SKM-1 treated with dmso at 0.1 percent for 144 hours (cell line): ENCODE results near the gene NDUFAF8.

Experiments
- DNase-seq: peaks from one replicate; lab custom pipeline; 2025; ENCODE audit not compliant: unreplicated experiment; lab: John Stamatoyannopoulos, UW

Gene NDUFAF8

GRCh38 chr17:81288715-81289114 is 49.6 kb downstream of the NDUFAF8 start:
- DNase-seq: no peak

DNA sequence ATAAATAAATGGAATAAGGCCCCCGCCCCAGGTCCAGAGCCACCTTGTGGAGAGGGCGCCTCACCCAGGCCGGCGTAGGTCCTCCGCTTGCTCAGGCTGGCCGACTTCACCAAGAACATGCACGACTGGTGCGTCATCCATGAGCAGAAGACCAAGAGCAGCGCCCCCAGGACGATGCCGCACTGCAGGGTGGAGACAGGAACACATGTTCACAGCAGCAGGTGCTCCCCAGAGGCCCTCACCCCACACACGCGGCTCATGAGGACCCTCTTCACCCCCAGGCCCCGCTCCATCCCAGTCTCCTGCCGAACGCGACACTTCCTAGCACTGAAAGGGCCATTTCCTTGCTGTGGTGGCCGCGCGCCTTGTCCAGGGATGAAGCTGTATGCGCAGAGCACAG is 50.5 kb downstream of the NDUFAF8 start:
- no peak for DNase-seq

GRCh38 chr17:81290230-81290629 is 51.1 kb downstream of the NDUFAF8 start:
- no peak for DNase-seq
